Epidermal melanocyte (primary cell): ENCODE data around the gene EVI2A.
"Not testable (repeated sequence)": the region's sequence is repeated elsewhere in the genome, so short reads cannot be mapped to it uniquely, and the experiment has no call there.

ENCODE experiments used
- DNase-seq: peaks from one replicate; pipeline ENCODE4 v3.0.0; 2011; ENCODE audit warnings: low spot score; ENCODE audit not compliant: insufficient read length

The EVI2A gene

DNA sequence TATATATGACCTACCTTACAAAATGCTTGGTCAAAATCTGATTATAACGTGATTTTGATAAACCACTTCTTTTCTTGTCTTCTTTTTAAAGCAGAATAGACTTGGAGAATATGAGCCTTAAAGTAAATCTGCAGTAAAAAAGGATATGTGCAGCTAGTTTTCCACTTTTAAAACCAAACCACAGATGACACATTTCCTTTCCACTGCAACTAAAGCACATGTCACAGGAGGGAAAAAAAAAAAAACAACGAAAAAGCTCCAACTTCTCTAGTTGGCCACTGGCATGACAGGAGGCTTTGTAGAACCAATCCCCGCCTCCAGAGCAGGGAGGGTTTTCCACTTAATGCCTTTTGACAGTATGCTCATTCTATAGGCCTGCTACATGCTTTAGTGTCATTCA lies at the start of gene EVI2A:
EVI2A (minus strand) TSS at position 142 of the 400 bp plus-strand sequence. CDS start 2,609 bp downstream, outside the sequence.
- DNase-seq = no peak

DNA sequence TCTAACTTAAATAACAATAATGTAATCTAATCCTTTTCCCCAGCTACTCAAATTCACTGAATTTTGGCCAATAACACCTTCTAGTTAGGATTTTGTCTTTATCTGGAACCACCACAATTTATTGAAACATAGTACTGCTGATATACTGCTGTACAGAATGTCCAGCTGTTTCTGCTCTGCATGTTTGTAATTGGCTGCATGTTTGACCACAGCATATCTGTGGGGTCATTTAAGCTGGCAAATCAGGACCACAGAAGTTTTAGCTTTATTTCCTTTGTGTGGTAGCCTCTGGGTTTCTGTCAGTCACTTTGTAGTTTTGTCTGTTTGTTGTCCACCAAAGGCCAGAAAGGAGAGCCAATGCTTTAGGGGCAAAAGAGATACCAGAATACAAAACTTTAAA lies 47.8 kb upstream of the EVI2A start:
- no peak for DNase-seq

DNA sequence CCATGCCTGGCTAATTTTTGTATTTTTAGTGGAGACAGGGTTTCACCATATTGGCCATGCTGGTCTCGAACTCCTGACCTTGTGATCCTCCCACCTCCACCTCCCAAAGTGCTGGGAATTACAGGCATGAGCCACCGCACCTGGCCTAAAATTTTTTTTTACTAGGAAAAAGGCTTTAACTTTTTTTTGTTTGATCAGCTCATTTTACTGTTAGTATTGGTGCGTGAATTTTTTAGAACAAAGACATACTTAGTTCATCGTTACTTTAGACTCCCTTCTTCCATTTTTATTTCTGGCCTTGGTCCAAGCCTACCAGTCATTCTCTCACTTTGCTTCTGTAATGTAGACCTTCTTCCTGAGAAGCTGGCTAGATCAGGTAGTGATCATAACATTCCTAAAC lies 44.7 kb upstream of the EVI2A start:
- no peak for DNase-seq

- no peak for DNase-seq
Observed at GRCh38 chr17:31364012-31364411, 42.6 kb upstream of the EVI2A start.

- DNase-seq = no peak
Observed at GRCh38 chr17:31357839-31358394, 36.5 kb upstream of the EVI2A start.

DNA sequence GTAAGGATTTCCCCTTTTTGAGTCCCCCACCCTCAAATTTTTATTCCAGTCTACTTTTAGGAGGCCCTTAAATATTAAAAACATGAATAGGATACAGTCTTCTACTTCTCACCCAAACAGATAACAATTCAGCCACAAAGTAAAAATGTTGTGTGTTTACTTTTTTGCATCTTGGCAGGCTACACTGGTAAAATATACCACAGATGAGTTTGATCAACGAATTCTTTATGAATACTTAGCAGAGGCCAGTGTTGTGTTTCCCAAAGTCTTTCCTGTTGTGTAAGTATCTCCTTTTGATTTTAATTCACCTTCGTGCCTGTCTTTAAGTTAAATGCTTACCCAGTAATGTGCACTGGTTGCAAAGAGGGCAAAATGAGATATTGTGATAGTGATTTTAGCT lies 35.7 kb upstream of the EVI2A start:
- DNase-seq = no peak

DNA sequence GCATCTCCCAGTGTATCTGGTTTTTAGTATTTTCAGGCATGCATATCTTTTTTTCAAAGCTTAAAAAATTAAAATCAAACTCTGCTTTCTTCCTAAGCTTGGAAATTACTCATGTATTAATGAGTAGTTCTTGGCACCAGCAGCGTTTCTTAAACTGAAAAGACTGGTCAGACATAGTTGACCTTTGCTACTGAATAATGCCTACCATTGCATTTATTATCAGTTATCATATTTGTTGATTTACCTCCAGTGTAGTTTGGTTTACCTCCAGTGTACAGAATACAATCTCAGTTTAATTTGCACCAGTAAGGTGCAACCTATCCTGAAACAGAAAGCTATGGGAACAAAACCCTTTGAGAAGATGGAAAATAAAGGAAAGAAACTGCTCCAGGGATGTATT lies 34.5 kb upstream of the EVI2A start:
- DNase-seq = no peak

GRCh38 chr17:31349454-31349853 lies 28.0 kb upstream of the EVI2A start:
- DNase-seq = no peak

DNA sequence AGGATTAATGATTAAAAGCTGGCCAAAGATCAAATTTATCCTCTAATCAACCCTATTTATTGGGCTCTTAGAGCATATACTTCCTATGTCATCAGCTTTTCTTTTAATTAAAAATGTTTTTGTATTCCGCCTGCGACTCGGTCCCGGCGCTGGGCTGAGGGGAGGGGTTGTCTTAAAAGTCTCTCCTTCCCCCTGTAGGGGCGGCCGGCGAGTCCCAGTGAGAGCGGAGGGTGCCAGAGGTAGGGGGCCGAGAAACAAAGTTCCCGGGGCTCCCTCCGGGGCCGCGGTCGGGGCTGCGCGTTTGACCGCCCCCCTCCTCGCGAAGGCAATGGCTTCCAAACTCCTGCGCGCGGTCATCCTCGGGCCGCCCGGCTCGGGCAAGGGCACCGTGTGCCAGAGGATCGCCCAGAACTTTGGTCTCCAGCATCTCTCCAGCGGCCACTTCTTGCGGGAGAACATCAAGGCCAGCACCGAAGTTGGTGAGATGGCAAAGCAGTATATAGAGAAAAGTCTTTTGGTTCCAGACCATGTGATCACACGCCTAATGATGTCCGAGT lies 23.8 kb upstream of the EVI2A start:
- DNase-seq = not testable (repeated sequence)

- no peak for DNase-seq
Observed at GRCh38 chr17:31339906-31340661, 18.7 kb upstream of the EVI2A start.

- DNase-seq = no peak
Observed at GRCh38 chr17:31329221-31329620, 7.8 kb upstream of the EVI2A start.

DNA sequence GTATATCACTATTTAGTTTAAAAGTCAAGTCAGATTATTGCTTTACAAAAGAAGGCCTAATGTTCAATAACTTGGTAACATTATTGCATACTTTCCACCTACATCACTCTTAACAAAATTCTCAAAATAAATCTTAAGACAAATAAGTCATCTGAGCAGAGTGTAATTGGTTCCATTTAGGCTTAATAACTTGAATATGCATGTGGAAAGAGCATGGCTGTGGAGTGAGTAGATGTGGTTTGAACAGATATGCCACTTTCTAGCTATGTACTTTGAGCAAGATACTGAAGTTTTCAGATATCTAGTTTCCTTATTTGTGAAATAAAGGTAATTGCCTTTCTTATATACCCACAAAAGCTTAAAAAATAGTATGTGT lies 6.7 kb upstream of the EVI2A start:
- DNase-seq = no peak

GRCh38 chr17:31327534-31328159 lies 6.2 kb upstream of the EVI2A start:
- DNase-seq = no peak

- no peak for DNase-seq
Observed at GRCh38 chr17:31323551-31323950, 2.1 kb upstream of the EVI2A start.

DNA sequence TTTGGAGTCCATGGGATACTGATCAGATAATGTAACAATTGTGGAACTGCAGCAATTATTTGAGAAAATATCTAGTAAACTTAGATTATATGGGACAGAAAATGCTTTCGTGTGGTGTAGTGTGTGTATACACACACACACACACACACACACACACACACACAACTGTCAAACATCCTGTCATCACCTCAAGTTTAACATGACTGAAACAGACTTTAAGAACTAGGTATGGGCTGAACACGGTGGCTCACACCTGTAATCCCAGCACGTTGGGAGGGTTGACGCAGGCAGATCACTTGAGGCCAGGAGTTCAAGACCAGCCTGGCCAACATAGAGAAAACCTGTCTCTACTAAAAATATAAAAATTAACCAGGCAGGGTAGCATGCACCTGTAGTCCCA lies 544 bp upstream of the EVI2A start:
- no peak for DNase-seq

DNA sequence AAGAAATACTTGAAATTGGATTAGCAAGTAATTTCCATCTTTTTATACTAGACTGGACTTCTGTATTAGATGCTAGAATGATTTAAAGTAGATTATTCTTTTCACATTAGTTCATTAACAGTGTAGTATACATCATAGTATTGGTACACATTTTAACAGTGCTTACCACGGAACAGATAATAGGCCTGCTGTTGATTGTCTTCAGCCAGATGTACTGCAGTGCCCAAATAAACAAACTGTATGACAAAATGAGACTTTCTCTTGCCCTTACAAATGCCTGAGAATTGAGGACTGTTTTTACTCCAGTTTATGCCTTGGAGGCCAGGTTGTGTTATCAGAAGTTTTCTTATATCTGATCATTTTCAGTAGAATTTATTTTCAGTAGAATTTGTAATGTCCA lies 631 bp downstream of the EVI2A start:
- no peak for DNase-seq

- DNase-seq = no peak
Observed at GRCh38 chr17:31320241-31320640, 1.2 kb downstream of the EVI2A start.

DNA sequence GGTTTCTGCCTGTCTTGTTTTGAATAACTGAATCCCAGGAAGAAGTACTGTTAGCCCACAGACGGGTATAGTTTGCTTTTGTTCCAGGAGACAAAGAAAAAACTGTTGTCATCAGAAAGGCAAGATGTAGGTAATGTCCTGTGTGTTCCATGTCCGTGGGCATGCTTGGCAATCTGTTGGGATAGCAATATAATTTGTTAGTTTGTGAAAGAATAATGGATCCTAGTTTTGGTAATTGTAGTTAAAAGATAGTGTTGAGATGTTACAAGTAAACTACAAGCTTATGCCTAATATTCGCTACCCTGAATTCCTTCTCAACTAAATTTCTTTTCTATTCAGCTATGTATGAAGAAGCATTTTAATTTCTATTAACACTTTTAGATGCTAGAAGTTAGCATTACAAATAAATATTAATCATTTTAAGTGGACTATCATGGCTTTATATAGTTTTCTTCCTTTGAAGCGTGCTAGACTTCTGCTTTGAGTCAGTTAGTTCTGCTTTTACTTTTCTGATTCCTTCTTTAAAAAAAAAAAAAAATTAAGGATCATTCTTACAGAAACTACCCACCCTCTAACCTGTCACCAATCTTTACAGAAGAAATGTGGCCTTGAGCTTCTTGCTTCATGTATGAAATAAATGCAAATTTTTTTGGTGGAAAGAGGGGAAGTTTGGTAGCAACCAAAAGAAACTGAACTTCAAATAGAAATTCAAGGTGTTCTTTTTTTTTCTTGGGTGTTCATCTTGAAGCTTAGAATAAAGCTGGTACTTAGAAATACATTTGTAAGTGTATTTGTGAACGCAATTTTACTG lies 2.4 kb downstream of the EVI2A start:
- no peak for DNase-seq

GRCh38 chr17:31318298-31318801 lies 3.1 kb downstream of the EVI2A start:
- DNase-seq = no peak

DNA sequence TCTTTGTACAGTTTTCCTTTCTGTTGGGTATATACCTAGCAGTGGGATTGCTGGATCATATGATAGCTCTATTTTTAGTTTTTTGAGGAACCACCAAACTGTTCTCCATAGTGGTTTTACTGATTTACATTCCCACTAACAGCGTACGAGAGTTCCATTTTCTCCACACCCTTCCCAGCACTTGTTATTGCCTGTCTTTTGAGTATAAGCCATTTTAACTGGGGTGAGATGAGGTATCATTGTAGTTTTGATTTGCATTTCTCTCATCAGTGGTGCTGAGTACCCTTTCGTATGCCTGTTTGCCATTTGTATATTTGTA lies 6.7 kb downstream of the EVI2A start:
- no peak for DNase-seq

DNA sequence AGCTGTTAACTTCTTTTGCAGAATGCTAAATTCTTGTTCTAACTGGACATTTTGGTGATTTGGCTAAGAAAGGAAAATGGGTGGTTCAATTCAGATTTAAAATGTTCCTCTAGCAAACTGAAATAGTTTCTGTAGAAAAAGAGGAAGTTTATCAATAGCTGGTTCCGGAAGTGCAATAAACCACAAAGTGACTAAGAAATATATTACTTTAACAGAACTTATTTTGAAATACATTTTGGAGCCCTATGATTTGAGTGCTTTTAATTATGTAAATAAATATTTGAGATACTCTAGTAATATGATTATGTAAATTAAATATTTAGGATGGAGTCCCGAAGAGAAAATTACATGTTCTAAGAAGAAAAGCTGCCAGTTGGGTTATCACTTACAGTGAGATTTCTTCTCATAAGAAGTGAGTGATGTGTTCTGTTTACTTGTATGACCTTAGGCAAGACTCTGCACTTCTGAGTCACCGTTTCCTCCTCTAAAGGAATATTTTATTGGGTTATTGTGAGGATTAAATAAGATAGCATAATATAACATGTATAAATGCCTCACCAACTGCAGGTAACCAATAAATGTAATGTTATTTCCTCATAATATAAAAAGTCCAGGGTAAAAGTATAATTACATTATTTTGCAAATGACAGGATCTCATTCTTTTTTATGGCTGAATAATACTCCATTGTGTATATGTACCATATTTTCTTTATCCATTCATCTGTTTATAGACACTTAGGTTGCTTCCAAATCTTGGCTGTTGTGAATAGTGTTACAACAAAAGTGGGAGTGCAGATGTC lies 7.2 kb downstream of the EVI2A start, which contains the start of gene EVI2B:
EVI2B (minus strand) TSS at position 73 of the 800 bp plus-strand sequence. CDS start 8,445 bp downstream, outside the sequence.
- DNase-seq = no peak
